Vagina (tissue), 2 donors: ENCODE data around the gene NFASC. TPM values are rescaled to one million over a fixed set of nuclear protein-coding genes. Genes with fewer than 3 reads are reported as not detected.

ENCODE experiments used
- DNase-seq, 2 donors: peaks; one replicate each; pipeline ENCODE4 v3.0.0-alpha.2; 2017; ENCODE audit errors: extremely low spot score in 2 of 2
- H3K27ac ChIP-seq: fragments of 200-600 bp; sonication (generic); one replicate; pipeline ENCODE4 v1.5.1; 2019
- H3K27me3 ChIP-seq: fragments of 200-600 bp; sonication (generic); one replicate; pipeline ENCODE4 v1.5.1; 2019
- H3K36me3 ChIP-seq, 2 donors: fragments of 200-600 bp; sonication (generic); one replicate each; pipeline ENCODE4 v1.5.1; 2017 to 2019
- H3K4me1 ChIP-seq: fragments of 200-600 bp; sonication (generic); one replicate; pipeline ENCODE4 v1.5.1; 2019
- H3K4me3 ChIP-seq, 2 donors: fragments of 200-600 bp; sonication (generic); 1 replicate in 1 of 2; 2 replicates in 1 of 2; pipeline ENCODE4 v1.5.1; 2016 to 2019
- H3K9me3 ChIP-seq: fragments of 200-600 bp; sonication (generic); one replicate; pipeline ENCODE4 v1.5.1; 2019
- CTCF ChIP-seq, 3 experiments: fragments of 450-650 bp in 2 of 3; fragments of 200-600 bp in 1 of 3; sonication (generic) in 1 of 3; IDR thresholded peaks; one replicate each; pipeline ENCODE4 v1.5.1; 2017 to 2019; ENCODE audit warnings: antibody characterized with exemption in 3 of 3, mild to moderate bottlenecking in 2 of 3, moderate library complexity in 2 of 3
- POLR2A ChIP-seq, 2 donors: fragments of 450-650 bp; IDR thresholded peaks; one replicate each; pipeline ENCODE4 v1.6.1; 2017; ENCODE audit warnings: antibody characterized with exemption in 2 of 2, mild to moderate bottlenecking in 2 of 2, moderate library complexity in 2 of 2
- POLR2AphosphoS5 ChIP-seq, 2 donors: sonication (generic); formaldehyde crosslinking; IDR thresholded peaks; one replicate each; pipeline ENCODE4 v1.9.0; 2017; ENCODE audit warnings: antibody characterized with exemption in 2 of 2, mild to moderate bottlenecking in 2 of 2, low read depth in 1 of 2; ENCODE audit not compliant: insufficient read depth in 1 of 2
- intact Hi-C: fragments of 100-400 bp; cut with DNase I; formaldehyde crosslinking; loops from one replicate; pipeline ENCODE4 v1.15.1; 2023
- total RNA-seq: library from RNA; depleted of rRNA; stranded (reverse); fragments of >200 nt; gene quantifications from one replicate; pipeline ENCODE4 v1.2.3, GENCODE V29; 2016

NFASC gene
- total RNA-seq, 1 donor from 2014 or later: 23.3 TPM

- Histone ChIP-seq H3K4me3 (no peak overlapping the region), H3K4me1 (peaks cover 5% of the 10 kb centered on the region), H3K27me3 (no peaks in the 10 kb centered on the region), H3K9me3 (no peaks in the 10 kb centered on the region), H3K27ac (no peak overlapping the region), H3K36me3 (no peaks in the 10 kb centered on the region)
- TF ChIP-seq CTCF (IDR thresholded peaks at IDR 0.05) (no peak), POLR2AphosphoS5 (IDR thresholded peaks at IDR 0.05; ENCODE audit: insufficient read depth in 1 of 2, low read depth in 1 of 2) (no peak), POLR2A (IDR thresholded peaks at IDR 0.05) (no peak)
- no peak for DNase-seq
- intact Hi-C loops: no loop called here
These were observed 138.2 kb downstream of the NFASC start for GRCh38 chr1:205008896-205009295.

GRCh38 chr1:205009670-205010069 lies 139.0 kb downstream of the NFASC start:
- H3K9me3 ChIP-seq: no peaks in the 10 kb centered on the region
- H3K27ac ChIP-seq: no peak overlapping the region
- TF ChIP-seq POLR2A (IDR thresholded peaks at IDR 0.05) (no peak), CTCF (IDR thresholded peaks at IDR 0.05) (no peak), POLR2AphosphoS5 (IDR thresholded peaks at IDR 0.05; ENCODE audit: insufficient read depth in 1 of 2, low read depth in 1 of 2) (no peak)
- peaks cover 12% of the 10 kb centered on the region for H3K4me1 ChIP-seq
- no peaks in the 10 kb centered on the region for H3K27me3 ChIP-seq
- no peaks in the 10 kb centered on the region for H3K36me3 ChIP-seq
- intact Hi-C loops: no loop called here
- no peak overlapping the region for H3K4me3 ChIP-seq
- no peak for DNase-seq

GRCh38 chr1:205012391-205013140 lies 141.9 kb downstream of the NFASC start:
- TF ChIP-seq POLR2A (IDR thresholded peaks at IDR 0.05) (no peak), POLR2AphosphoS5 (IDR thresholded peaks at IDR 0.05; ENCODE audit: insufficient read depth in 1 of 2, low read depth in 1 of 2) (no peak), CTCF (IDR thresholded peaks at IDR 0.05) (no peak)
- Histone ChIP-seq H3K36me3 (no peaks in the 10 kb centered on the region), H3K4me3 (no peak overlapping the region), H3K4me1 (peaks cover 12% of the 10 kb centered on the region), H3K9me3 (no peaks in the 10 kb centered on the region), H3K27ac (no peak overlapping the region), H3K27me3 (no peaks in the 10 kb centered on the region)
- intact Hi-C loops: no loop called here
- no peak for DNase-seq

GRCh38 chr1:205013683-205014367 lies 143.2 kb downstream of the NFASC start:
- Histone ChIP-seq H3K27ac (no peak overlapping the region), H3K4me1 (peaks cover 12% of the 10 kb centered on the region), H3K36me3 (no peaks in the 10 kb centered on the region), H3K9me3 (no peaks in the 10 kb centered on the region), H3K27me3 (no peaks in the 10 kb centered on the region), H3K4me3 (no peak overlapping the region)
- no peak for TF ChIP-seq CTCF (IDR thresholded peaks at IDR 0.05)
- no peak for TF ChIP-seq POLR2A (IDR thresholded peaks at IDR 0.05)
- no peak for TF ChIP-seq POLR2AphosphoS5 (IDR thresholded peaks at IDR 0.05; ENCODE audit: insufficient read depth in 1 of 2, low read depth in 1 of 2)
- intact Hi-C loops: no loop called here
- no peak for DNase-seq

GRCh38 chr1:205014783-205015182 lies 144.1 kb downstream of the NFASC start:
- intact Hi-C loops: no loop called here
- DNase-seq: no peak
- H3K9me3 ChIP-seq: no peaks in the 10 kb centered on the region
- TF ChIP-seq POLR2A (IDR thresholded peaks at IDR 0.05) (no peak), POLR2AphosphoS5 (IDR thresholded peaks at IDR 0.05; ENCODE audit: insufficient read depth in 1 of 2, low read depth in 1 of 2) (no peak), CTCF (IDR thresholded peaks at IDR 0.05) (no peak)
- H3K4me1 ChIP-seq: peaks cover 12% of the 10 kb centered on the region
- H3K27ac ChIP-seq: no peak overlapping the region
- H3K27me3 ChIP-seq: no peaks in the 10 kb centered on the region
- H3K36me3 ChIP-seq: no peaks in the 10 kb centered on the region
- no peak overlapping the region for H3K4me3 ChIP-seq
